HUES6 (cell line): ENCODE results near the gene FMO2.
"Not testable (repeated sequence)": the region's sequence is repeated elsewhere in the genome, so short reads cannot be mapped to it uniquely, and the experiment has no call there.

Source experiments
- H3K27ac ChIP-seq: 2 replicates; pipeline ENCODE4 v1.7.0; 2013; ENCODE audit warnings: low read depth, mild to moderate bottlenecking, low read length, inconsistent platforms
- H3K27me3 ChIP-seq: 2 replicates; pipeline ENCODE4 v1.6.1; 2013; ENCODE audit warnings: low read length; ENCODE audit not compliant: control insufficient read depth, insufficient read depth
- H3K36me3 ChIP-seq: 2 replicates; pipeline ENCODE4 v1.6.1; 2013; ENCODE audit warnings: low read length; ENCODE audit not compliant: control insufficient read depth, insufficient read depth
- H3K4me1 ChIP-seq: 2 replicates; pipeline ENCODE4 v1.6.1; 2013; ENCODE audit warnings: low read length; ENCODE audit not compliant: control insufficient read depth, insufficient read depth
- H3K4me3 ChIP-seq: 2 replicates; pipeline ENCODE4 v1.5.1; 2013; ENCODE audit warnings: low read depth, low read length
- H3K9ac ChIP-seq: one replicate; pipeline ENCODE4 v1.6.1; 2013; ENCODE audit warnings: mild to moderate bottlenecking, low read length
- H3K9me3 ChIP-seq: 2 replicates; pipeline ENCODE4 v1.6.1; 2013; ENCODE audit warnings: low read depth, low read length; ENCODE audit not compliant: control insufficient read depth, insufficient read depth

FMO2 gene

DNA sequence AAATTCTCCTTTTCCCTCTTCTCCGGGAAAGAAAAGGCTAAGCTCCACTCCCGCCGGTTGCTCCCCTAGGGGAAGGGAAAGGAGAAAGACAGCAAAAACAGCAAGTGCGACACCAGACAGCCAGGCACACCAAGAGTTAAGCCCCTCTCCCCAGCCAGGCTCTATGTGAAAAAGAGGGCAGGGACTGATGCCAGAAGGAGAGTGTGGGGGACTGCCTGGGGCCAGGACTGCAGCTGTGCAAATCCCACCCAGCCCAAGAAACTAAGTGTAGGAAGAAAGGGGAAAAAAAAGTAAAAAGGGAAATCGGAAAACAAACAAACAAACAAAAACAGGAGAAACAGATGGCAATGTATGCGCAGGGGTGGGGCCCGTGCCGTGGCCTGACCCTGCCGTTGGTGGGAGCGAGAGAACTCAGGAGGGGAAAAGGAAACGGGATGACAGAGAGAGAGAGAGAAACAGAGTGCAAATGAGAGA is 35.5 kb downstream of the FMO2 start:
- Histone ChIP-seq H3K4me1 (peaks cover 42% of the 10 kb centered on the region), H3K9me3 (peaks cover 15% of the 10 kb centered on the region), H3K4me3 (peak overlapping the region; percentile 49), H3K27me3 (no peaks in the 10 kb centered on the region), H3K27ac (peak overlapping the region; percentile 95), H3K36me3 (no peaks in the 10 kb centered on the region), H3K9ac (peak overlapping the region; percentile 43)

DNA sequence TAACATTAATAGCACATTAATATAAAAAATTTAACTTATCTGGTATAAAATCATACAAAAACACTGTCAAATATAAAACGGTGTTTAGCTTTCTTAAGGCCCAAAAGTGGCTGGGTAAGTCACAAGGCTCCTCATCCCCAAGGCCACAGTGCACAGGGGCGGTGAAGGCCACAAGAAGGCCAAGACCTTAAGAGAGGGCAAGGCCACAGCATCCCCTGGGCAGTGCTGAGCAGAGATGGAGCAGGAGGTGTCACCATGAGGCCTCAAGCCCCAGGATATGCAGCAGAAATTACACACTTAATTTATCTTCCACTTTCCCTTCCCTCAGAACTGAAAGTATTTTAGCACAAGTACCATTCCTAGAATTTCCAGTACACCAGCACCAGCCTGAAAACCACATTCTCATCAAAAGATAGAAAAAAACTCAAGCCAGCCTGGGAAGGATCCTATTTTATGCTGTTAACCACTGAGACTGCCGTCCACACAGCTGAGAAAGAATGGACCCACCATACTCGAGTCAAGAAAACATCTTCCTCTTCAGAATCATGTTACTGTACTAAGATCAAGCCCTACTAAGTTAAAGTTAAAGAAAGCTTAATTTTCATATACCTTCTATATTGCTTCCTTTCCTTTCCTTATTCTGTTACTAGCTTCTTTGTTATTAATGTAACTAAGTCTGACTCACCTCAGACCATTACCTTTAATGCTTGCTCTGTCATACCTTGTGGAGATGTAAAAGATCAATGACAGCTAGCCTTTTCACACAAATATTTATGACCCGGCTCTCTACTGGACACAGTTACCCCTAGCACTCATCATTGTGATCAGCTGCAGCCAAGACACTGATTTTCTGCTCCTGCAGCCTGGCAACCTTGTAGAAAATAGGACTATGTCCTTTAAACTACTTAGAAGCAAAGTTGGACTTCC is 36.8 kb downstream of the FMO2 start:
- H3K9me3 ChIP-seq, result peaks cover 15% of the 10 kb centered on the region
- no peak overlapping the region for H3K9ac ChIP-seq
- H3K27ac ChIP-seq, result peak overlapping the region; percentile 61; the same call in 1 of the 2 replicates
- H3K4me3 ChIP-seq, result no peak overlapping the region
- H3K4me1 ChIP-seq, result peaks cover 42% of the 10 kb centered on the region
- H3K36me3 ChIP-seq, result no peaks in the 10 kb centered on the region
- no peaks in the 10 kb centered on the region for H3K27me3 ChIP-seq

DNA sequence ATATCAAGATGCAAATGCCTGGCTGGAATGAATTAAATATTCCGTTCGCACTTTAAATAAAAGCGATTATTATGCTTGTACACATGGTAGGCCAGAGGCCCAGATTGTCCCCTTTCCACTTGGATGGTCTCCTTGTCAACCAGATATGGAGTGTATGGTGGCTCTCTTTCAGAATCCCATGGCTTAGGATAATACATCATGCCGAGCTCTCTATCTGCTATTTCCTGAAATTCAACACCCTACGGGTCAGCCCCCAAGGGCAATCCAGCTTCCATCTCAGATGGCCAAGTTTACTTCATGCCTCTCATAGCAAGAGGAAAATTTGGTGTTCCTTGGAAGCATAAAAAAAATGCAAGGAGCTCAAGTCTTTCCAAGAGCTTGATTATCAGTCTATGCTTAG is 37.8 kb downstream of the FMO2 start:
- Histone ChIP-seq H3K4me3 (0 out of 2 replicates have a peak overlapping the region, but pooled peaks have one; percentile 17), H3K9me3 (peaks cover 11% of the 10 kb centered on the region), H3K36me3 (no peaks in the 10 kb centered on the region), H3K27me3 (no peaks in the 10 kb centered on the region), H3K9ac (no peak overlapping the region), H3K4me1 (peaks cover 42% of the 10 kb centered on the region), H3K27ac (peak overlapping the region; percentile 51)

DNA sequence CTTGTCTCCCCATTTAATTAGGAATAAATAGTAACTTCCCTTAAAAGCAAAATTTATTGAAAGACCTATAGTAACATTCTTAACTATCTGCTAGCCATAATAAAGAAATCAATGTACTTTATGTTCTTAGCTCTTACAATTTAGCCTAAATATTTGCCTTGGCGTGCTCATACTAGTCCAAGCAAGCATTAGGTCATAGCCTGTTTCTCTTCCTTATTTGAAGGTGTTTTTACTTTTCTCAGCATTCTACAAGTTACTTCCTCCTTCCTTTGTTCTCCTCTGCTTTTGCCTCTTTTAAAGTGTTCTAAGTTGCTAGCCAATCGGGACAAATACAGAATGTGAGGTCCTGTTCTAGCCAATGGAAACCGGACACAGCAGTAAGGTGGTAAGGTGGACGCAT is 39.2 kb downstream of the FMO2 start:
- not testable (repeated sequence) for H3K4me3 ChIP-seq, H3K36me3 ChIP-seq, H3K27me3 ChIP-seq, H3K9me3 ChIP-seq, H3K27ac ChIP-seq, H3K9ac ChIP-seq
- peaks cover 31% of the 10 kb centered on the region for H3K4me1 ChIP-seq

DNA sequence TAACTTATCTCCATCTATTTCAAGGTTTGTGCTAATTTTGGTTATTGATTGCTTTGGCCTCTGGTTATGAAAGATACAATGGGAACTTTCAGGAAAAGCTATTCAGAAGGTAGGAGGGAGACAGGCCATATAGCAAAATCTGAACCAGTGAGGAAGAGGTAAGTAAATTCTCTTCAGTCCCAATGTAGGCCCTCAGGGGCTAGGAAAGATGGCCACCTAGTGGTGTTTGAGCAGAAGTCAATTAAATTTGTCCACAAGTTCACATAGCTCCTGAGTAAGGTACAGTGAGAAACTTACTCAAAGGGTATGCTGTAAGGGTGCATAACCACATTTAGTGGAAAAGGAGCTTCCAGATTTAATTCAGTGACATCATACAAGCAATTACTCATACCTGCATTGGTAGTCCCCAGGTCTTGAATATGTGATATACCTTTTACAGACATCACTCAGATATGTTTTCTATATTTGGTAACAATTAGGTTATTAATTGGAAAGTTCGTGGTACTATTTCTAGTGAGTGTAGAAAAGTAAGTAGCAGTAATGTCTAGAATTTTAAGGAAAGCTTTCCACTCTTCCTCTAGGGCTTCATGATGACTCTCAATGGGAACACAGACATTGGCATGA is 41.8 kb downstream of the FMO2 start:
- no peak overlapping the region for H3K27ac ChIP-seq
- H3K9me3 ChIP-seq, result 0 out of 2 replicates have a peak, but pooled peaks cover 3% of the 10 kb centered on the region
- no peak overlapping the region for H3K9ac ChIP-seq
- H3K4me1 ChIP-seq, result peaks cover 20% of the 10 kb centered on the region
- no peak overlapping the region for H3K4me3 ChIP-seq
- no peaks in the 10 kb centered on the region for H3K36me3 ChIP-seq
- H3K27me3 ChIP-seq, result no peaks in the 10 kb centered on the region

DNA sequence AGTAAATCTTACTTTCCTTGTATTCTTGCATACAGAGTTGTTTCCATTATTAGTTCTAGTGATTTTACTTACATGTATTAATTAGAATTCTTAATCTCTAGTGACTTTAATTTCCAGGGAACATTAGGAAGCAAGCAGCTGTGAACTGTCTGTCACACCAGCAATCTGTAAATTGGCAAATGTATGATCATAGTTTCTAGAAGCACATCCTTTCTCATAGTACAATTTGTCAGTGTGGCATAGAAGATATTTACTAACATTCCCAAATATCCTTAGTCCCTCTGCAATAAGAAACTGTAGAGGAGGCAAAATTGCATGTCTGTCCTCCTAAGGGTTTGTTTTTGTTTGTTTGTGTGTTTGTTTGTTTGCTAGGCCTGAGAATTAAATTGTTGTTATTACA is 46.2 kb downstream of the FMO2 start:
- H3K36me3 ChIP-seq, result no peaks in the 10 kb centered on the region
- H3K27ac ChIP-seq, result no peak overlapping the region
- H3K27me3 ChIP-seq, result no peaks in the 10 kb centered on the region
- no peaks in the 10 kb centered on the region for H3K4me1 ChIP-seq
- no peak overlapping the region for H3K4me3 ChIP-seq
- H3K9ac ChIP-seq, result no peak overlapping the region
- H3K9me3 ChIP-seq, result no peaks in the 10 kb centered on the region

DNA sequence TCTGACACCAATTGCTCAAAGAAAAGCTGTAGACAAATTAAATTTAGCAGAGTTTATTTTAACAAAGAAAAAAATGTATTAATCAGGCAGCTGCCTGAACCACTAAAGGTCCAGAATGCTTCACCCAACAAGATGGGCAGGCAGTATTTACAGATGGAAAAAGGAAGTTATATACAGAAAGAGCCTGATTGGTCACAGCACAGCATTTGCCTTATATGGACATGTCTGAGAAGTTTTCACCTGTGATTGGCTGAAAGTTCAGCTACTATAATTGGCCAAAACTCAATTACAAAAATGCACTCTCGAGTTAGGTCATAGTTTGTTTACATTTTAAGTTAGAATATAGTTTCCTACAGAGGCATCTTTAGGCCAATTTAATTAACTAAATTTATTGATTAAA is 48.1 kb downstream of the FMO2 start:
- no peak overlapping the region for H3K9ac ChIP-seq
- H3K27me3 ChIP-seq, result no peaks in the 10 kb centered on the region
- no peaks in the 10 kb centered on the region for H3K4me1 ChIP-seq
- H3K4me3 ChIP-seq, result no peak overlapping the region
- H3K9me3 ChIP-seq, result peaks cover 4% of the 10 kb centered on the region; the same call in 1 of the 2 replicates
- H3K36me3 ChIP-seq, result no peaks in the 10 kb centered on the region
- no peak overlapping the region for H3K27ac ChIP-seq

DNA sequence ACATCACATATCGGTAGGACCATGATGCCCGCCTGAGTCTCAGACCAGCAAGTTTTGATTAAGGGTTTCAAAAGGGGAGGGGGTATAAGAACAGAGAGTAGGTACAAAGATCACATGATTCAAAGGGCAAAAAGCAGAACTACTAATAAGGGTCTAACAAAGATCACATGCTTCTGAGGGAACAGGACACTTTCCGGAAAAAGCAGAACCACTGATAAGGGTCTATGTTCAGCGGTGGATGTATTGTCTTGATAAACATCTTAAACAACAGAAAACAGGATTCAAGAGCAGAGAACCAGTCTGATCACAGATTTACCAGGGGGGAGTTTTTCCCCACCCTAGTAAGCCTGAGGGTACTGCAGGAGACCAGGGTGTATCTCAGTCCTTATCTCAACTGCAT is 51.1 kb downstream of the FMO2 start:
- not testable (repeated sequence) for H3K27ac ChIP-seq, H3K9me3 ChIP-seq, H3K4me1 ChIP-seq, H3K4me3 ChIP-seq, H3K36me3 ChIP-seq, H3K27me3 ChIP-seq, H3K9ac ChIP-seq

DNA sequence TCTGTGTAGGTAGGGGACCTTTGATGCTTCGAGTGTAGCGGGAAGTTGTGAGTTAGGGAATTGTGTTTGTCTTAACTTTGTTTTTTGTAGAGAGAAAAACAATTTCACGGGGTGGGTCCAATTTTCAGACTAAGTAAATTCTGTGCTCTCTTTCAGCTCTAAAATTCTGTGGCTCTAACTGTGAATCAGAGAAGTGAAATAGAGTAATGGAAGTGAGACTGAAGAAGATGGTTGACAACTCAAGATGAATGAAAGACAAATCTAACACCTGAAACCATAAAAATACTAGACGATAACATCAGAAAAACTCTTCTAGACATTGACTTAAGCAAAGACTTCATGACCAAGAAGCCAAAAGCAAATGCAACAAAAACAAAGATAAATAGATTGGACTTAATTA is 58.8 kb downstream of the FMO2 start:
- Histone ChIP-seq H3K27ac (no peak overlapping the region), H3K4me1 (no peaks in the 10 kb centered on the region), H3K9me3 (no peaks in the 10 kb centered on the region), H3K27me3 (no peaks in the 10 kb centered on the region), H3K4me3 (no peak overlapping the region), H3K9ac (no peak overlapping the region), H3K36me3 (no peaks in the 10 kb centered on the region)

DNA sequence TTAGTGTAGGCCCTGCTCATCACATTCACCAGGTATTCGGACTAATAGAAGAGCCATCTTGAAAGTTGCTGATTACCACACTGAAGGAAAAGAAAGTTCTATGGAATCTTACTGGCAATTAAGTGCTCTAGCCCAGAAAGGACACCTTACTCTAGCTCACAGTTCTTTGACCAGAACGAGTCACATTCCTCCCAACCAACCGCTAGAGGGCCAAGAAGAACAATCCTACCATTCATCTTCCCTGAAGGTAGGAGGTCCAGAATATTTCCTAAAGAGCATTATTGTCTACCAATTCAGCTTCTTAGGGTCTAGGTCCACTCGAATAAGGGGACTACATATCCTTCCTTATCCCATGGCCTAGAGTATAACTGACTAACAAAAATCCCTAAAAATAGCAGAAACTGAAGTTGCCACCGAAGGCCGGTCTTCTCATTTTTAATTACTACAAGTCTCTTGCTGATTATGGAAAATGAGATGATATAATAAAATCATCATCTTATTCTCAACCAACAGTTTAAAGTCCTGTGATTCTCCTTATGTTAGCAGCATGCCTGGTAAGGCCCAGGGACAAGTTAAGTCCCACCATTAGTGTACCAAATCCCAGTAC is 60.5 kb downstream of the FMO2 start:
- Histone ChIP-seq H3K36me3 (no peaks in the 10 kb centered on the region), H3K9ac (no peak overlapping the region), H3K4me3 (no peak overlapping the region), H3K9me3 (no peaks in the 10 kb centered on the region), H3K27me3 (peaks cover 8% of the 10 kb centered on the region), H3K27ac (no peak overlapping the region), H3K4me1 (peaks cover 3% of the 10 kb centered on the region; the same call in 1 of the 2 replicates)

DNA sequence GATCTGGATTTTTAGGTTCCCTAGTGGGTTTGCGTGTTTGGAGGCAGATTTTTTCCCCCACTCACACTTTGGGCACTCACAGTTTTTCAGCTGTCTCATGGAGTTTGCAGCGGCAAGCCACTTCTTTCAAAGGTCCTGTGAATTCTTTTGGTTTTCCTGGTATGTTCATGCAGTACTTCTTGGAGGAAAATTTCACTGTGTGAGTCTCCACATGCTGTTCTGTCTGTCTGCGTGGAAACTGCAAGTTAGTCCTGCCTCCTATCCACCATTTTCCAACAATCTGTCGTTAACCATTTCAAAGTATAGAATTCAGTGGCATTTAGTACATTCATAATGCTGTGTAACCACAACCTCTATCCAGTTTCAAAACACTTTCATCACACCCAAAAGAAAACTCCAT is 62.4 kb downstream of the FMO2 start:
- Histone ChIP-seq H3K9ac (no peak overlapping the region), H3K27me3 (peaks cover 15% of the 10 kb centered on the region), H3K4me3 (no peak overlapping the region), H3K27ac (no peak overlapping the region), H3K36me3 (no peaks in the 10 kb centered on the region), H3K4me1 (peaks cover 11% of the 10 kb centered on the region), H3K9me3 (no peaks in the 10 kb centered on the region)
